Right lobe of liver (tissue), 6 donors: Measurements from ENCODE around the gene CCNH. TPM values are rescaled to one million over a fixed set of nuclear protein-coding genes. Genes with fewer than 3 reads are reported as not detected.

ENCODE experiments used
- ATAC-seq, 4 donors: fragments of 200-7000 bp; cut with Tn5 transposase; one replicate each; pipeline ENCODE4 v1.9.1; 2020; ENCODE audit warnings: mild to moderate bottlenecking in 4 of 4, moderate library complexity in 4 of 4
- DNase-seq, 3 donors: peaks; one replicate each; pipeline ENCODE4 v3.0.0-alpha.2; 2020
- H3K27ac ChIP-seq, 3 donors: fragments of 200-600 bp; one replicate each; pipeline ENCODE4 v1.8.0; 2022
- H3K27me3 ChIP-seq, 2 donors: fragments of 200-600 bp; one replicate each; pipeline ENCODE4 v1.8.0; 2022
- H3K36me3 ChIP-seq, 4 donors: fragments of 200-600 bp; sonication (generic) in 1 of 4; one replicate each; pipeline versions ENCODE4 v1.5.1 to v1.8.0; 2017 to 2022; ENCODE audit warnings: control low read depth in 1 of 4
- H3K4me1 ChIP-seq, 4 donors: fragments of 200-600 bp; sonication (generic) in 1 of 4; one replicate each; pipeline versions ENCODE4 v1.5.1 to v1.8.0; 2017 to 2022; ENCODE audit warnings: control low read depth in 1 of 4
- H3K4me3 ChIP-seq, 3 donors: fragments of 200-600 bp; one replicate each; pipeline ENCODE4 v1.8.0; 2022
- H3K9me3 ChIP-seq, 4 donors: fragments of 200-600 bp; sonication (generic) in 1 of 4; one replicate each; pipeline versions ENCODE4 v1.5.1 to v1.8.0; 2017 to 2022; ENCODE audit warnings: control low read depth in 1 of 4
- CTCF ChIP-seq, 4 donors: fragments of 200-600 bp in 3 of 4; fragments of 450-650 bp in 1 of 4; IDR thresholded peaks; one replicate each; pipeline versions ENCODE4 v1.5.1 to v1.8.0; 2016 to 2022; ENCODE audit warnings: antibody characterized with exemption in 4 of 4, mild to moderate bottlenecking in 2 of 4
- POLR2A ChIP-seq: fragments of 450-650 bp; IDR thresholded peaks from one replicate; pipeline ENCODE4 v1.6.1; 2017; ENCODE audit warnings: antibody characterized with exemption, mild to moderate bottlenecking
- WGBS: methylation state at CpG from one replicate; pipeline ENCODE4 v1.1.6; 2018; ENCODE audit warnings: low coverage, low lambda C conversion rate; ENCODE audit not compliant: insufficient coverage; ENCODE audit errors: missing lambda C conversion rate; 5-methylcytosine and 5-hydroxymethylcytosine counted together
- intact Hi-C, 2 donors: fragments of 100-400 bp; cut with DNase I; formaldehyde crosslinking; loops; one replicate each; pipeline versions ENCODE4 v1.11.2 to v1.14.1; 2022
- total RNA-seq, 6 experiments: library from RNA; depleted of rRNA in 2 of 6; stranded (reverse); fragments of >200 nt in 2 of 6; fragmentation: NEBNext Ultra II Directional in 3 of 6; extraction: Animal tissue kit (Norgen Biotek cat#: 25700) in 3 of 6; gene quantifications; one replicate each; pipeline versions ENCODE4 v1.1.0 to v1.2.4, GENCODE V29; 2016 to 2023
- donor health status: DM: no; HTN: yes; CAD: no.
- donor health status: DM: no; HTN: no; CAD: no.
- donor health status: DM: no; HTN: no; CAD: no.
- donor health status: DM: no; HTN: yes; CAD: no.
- donor health status: DM: no; HTN: yes; CAD: no.

CCNH gene
- total RNA-seq, 6 experiments from 2014 or later, result 18.0 to 65.0 (median 19.3) TPM

- WGBS, result 82% methylated on average over 2 of the region's 2 CpGs
- H3K9me3 ChIP-seq, result no peaks in the 10 kb centered on the region
- no peaks in the 10 kb centered on the region for H3K27me3 ChIP-seq
- no peak overlapping the region for H3K4me3 ChIP-seq
- ATAC-seq, result no peak
- DNase-seq, result no peak
- no peaks in the 10 kb centered on the region for H3K4me1 ChIP-seq
- peaks cover 0 to 22% (median 0%) of the 10 kb centered on the region in 4 donors for H3K36me3 ChIP-seq
- intact Hi-C loops, result no loop called here
- no peak overlapping the region for H3K27ac ChIP-seq
- TF ChIP-seq CTCF (IDR thresholded peaks at IDR 0.05), result no peak
- no peak for TF ChIP-seq POLR2A
These were observed 40.0 kb downstream of the CCNH start for GRCh38 chr5:87372705-87373104.

- no peak overlapping the region for H3K4me3 ChIP-seq
- peaks cover 0 to 7% (median 0%) of the 10 kb centered on the region in 4 donors for H3K36me3 ChIP-seq
- DNase-seq, result no peak
- no peak overlapping the region for H3K27ac ChIP-seq
- H3K27me3 ChIP-seq, result no peaks in the 10 kb centered on the region
- no peak for ATAC-seq
- TF ChIP-seq CTCF (IDR thresholded peaks at IDR 0.05) (no peak), POLR2A (no peak)
- H3K4me1 ChIP-seq, result no peaks in the 10 kb centered on the region
- no peaks in the 10 kb centered on the region for H3K9me3 ChIP-seq
- intact Hi-C loops, result no loop called here
These were observed 43.3 kb downstream of the CCNH start for GRCh38 chr5:87369431-87369830.

- TF ChIP-seq POLR2A (no peak), CTCF (IDR thresholded peaks at IDR 0.05) (no peak)
- Histone ChIP-seq H3K9me3 (no peaks in the 10 kb centered on the region), H3K4me3 (no peak overlapping the region), H3K27ac (no peak overlapping the region), H3K27me3 (no peaks in the 10 kb centered on the region), H3K4me1 (no peaks in the 10 kb centered on the region), H3K36me3 (peaks cover 0 to 7% (median 0%) of the 10 kb centered on the region in 4 donors)
- 81% methylated on average over 3 of the region's 3 CpGs for WGBS
- DNase-seq (no peak), ATAC-seq (no peak)
- intact Hi-C loops, result no loop called here
These were observed 44.1 kb downstream of the CCNH start for GRCh38 chr5:87368601-87369000.

GRCh38 chr5:87367243-87367642 lies 45.5 kb downstream of the CCNH start:
- WGBS, result 53% methylated on average over 2 of the region's 2 CpGs
- no peak overlapping the region for H3K27ac ChIP-seq
- TF ChIP-seq POLR2A (no peak), CTCF (IDR thresholded peaks at IDR 0.05) (no peak)
- peaks cover 0 to 7% (median 0%) of the 10 kb centered on the region in 4 donors for H3K36me3 ChIP-seq
- DNase-seq (no peak), ATAC-seq (peak in 1 of 4 donors; percentile 66)
- H3K4me1 ChIP-seq, result no peaks in the 10 kb centered on the region
- no peaks in the 10 kb centered on the region for H3K27me3 ChIP-seq
- no peak overlapping the region for H3K4me3 ChIP-seq
- intact Hi-C loops, result no loop called here
- H3K9me3 ChIP-seq, result no peaks in the 10 kb centered on the region

- Histone ChIP-seq H3K36me3 (peaks cover 0 to 7% (median under 1%) of the 10 kb centered on the region in 4 donors), H3K9me3 (no peaks in the 10 kb centered on the region), H3K4me3 (no peak overlapping the region), H3K27me3 (no peaks in the 10 kb centered on the region), H3K27ac (no peak overlapping the region), H3K4me1 (no peaks in the 10 kb centered on the region)
- WGBS, result 100% methylated on average over 1 of the region's 1 CpG
- TF ChIP-seq POLR2A (no peak), CTCF (IDR thresholded peaks at IDR 0.05) (no peak)
- ATAC-seq, result no peak
- DNase-seq, result no peak
- intact Hi-C loops, result no loop called here
These were observed 51.1 kb downstream of the CCNH start for GRCh38 chr5:87361536-87362213.
